CD4-positive, alpha-beta T cell (primary cell): Measurements from ENCODE around the gene LLGL2. TPM values are rescaled to one million over a fixed set of nuclear protein-coding genes. Genes with fewer than 3 reads are reported as not detected.

Source experiments
- ATAC-seq: fragments of 200-7000 bp; cut with Tn5 transposase; one replicate; pipeline ENCODE4 v1.10.0; 2022; ENCODE audit warnings: mild to moderate bottlenecking; ENCODE audit not compliant: poor library complexity
- CTCF ChIA-PET: fragments of 350-600 bp; sonication (Branson Sonifier 250); formaldehyde crosslinking; loops from one replicate; lab custom pipeline; 2021; ENCODE audit warnings: antibody characterized with exemption, inconsistent platforms; lab: Charles Lee
- POLR2A ChIA-PET: fragments of 350-600 bp; sonication (Branson Sonifier 250); formaldehyde crosslinking; loops from one replicate; lab custom pipeline; 2021; ENCODE audit warnings: antibody characterized with exemption, inconsistent platforms; lab: Charles Lee
- DNase-seq, 14 experiments: peaks; one replicate each; pipeline ENCODE4 v3.0.0-alpha.2; 2013 to 2020; ENCODE audit warnings: mixed read lengths in 2 of 14
- H3K27ac ChIP-seq, 2 donors: one replicate each; pipeline versions ENCODE4 v1.5.1 to v1.7.0; 2013; ENCODE audit warnings: low read length in 2 of 2, low read depth in 1 of 2, mild to moderate bottlenecking in 1 of 2
- H3K27me3 ChIP-seq, 2 experiments: 1 replicate in 1 of 2; 2 replicates in 1 of 2; pipeline versions ENCODE4 v1.6.1 to v1.7.0; 2013; ENCODE audit warnings: low read length in 2 of 2, control low read depth in 1 of 2, mild to moderate bottlenecking in 1 of 2, moderate library complexity in 1 of 2; ENCODE audit not compliant: insufficient read depth in 2 of 2, control insufficient read depth in 1 of 2
- H3K36me3 ChIP-seq: one replicate; pipeline ENCODE4 v1.6.1; 2013; ENCODE audit warnings: low read length, control low read depth; ENCODE audit not compliant: insufficient read depth
- H3K4me1 ChIP-seq: one replicate; pipeline ENCODE4 v1.6.1; 2013; ENCODE audit warnings: low read length, control low read depth; ENCODE audit not compliant: insufficient read depth
- H3K4me3 ChIP-seq: one replicate; pipeline ENCODE4 v1.5.1; 2013; ENCODE audit warnings: mild to moderate bottlenecking, low read length, moderate library complexity
- H3K9me3 ChIP-seq, 2 experiments: 1 replicate in 1 of 2; 2 replicates in 1 of 2; pipeline versions ENCODE4 v1.6.1 to v1.7.0; 2013; ENCODE audit warnings: low read length in 2 of 2, mild to moderate bottlenecking in 2 of 2, control low read depth in 1 of 2, moderate library complexity in 1 of 2; ENCODE audit not compliant: control insufficient read depth in 1 of 2, insufficient read depth in 1 of 2
- H3K27ac Mint-ChIP-seq: one replicate; pipeline ENCODE4 v1.8.0; 2020; ENCODE audit warnings: mixed read lengths
- H3K27me3 Mint-ChIP-seq: one replicate; pipeline ENCODE4 v1.8.0; 2021; ENCODE audit warnings: mixed read lengths
- H3K36me3 Mint-ChIP-seq: one replicate; pipeline ENCODE4 v1.8.0; 2021; ENCODE audit warnings: low read depth, mixed read lengths
- H3K4me1 Mint-ChIP-seq: one replicate; pipeline ENCODE4 v1.8.0; 2021; ENCODE audit warnings: low read depth, mixed read lengths
- H3K4me3 Mint-ChIP-seq: one replicate; pipeline ENCODE4 v1.8.0; 2020; ENCODE audit warnings: mild to moderate bottlenecking, mixed read lengths
- H3K9me3 Mint-ChIP-seq: one replicate; pipeline ENCODE4 v1.8.0; 2020; ENCODE audit warnings: mixed read lengths
- intact Hi-C, 2 experiments: fragments of 100-400 bp; cut with DNase I in 1 of 2; cut with micrococcal nuclease in 1 of 2; formaldehyde crosslinking; loops; one replicate each; pipeline versions ENCODE4 v1.15.1 to v1.9.0; 2023 to 2025; cut with DNase I, micrococcal nuclease
- total RNA-seq, 174 experiments: library from RNA in 2 of 174; stranded (reverse) in 2 of 174; gene quantifications; one replicate each; pipeline ENCODE4 v1.2.3 and lab custom pipeline; 2021 to 2026
- TF ChIP-seq, protein P1 (sequence below): fragments of 200-600 bp; IDR thresholded peaks from one replicate; pipeline ENCODE4 v1.8.0; 2022; ENCODE audit warnings: antibody characterized with exemption, mild to moderate bottlenecking

The LLGL2 gene
- total RNA-seq, 2 experiments from 2014 or later: 31.2 to 34.2 TPM

DNA sequence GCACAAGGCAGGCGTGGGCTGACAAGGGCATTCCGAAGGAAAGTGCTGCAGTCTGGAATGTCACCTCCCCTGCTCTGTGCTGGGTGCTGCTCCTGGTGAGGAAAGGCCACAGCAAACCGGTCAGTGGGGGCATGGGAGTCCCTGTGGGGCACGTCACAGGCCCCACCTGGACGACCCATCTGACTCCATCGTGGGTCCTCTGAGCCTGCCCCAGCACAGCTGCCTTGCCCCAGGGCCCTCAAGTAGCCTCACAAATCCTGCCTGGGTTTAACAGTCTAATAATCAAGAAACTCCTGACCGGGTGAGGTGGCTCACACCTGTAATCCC lies 59.3 kb downstream of the LLGL2 start:
- intact Hi-C loops: loop anchor here in 1 of 2 experiments (5.0 kb wide), 1 partner anchor 58 kb away; the partner anchor contains the start of gene LLGL2
- no peak overlapping the region for H3K4me3 ChIP-seq
- H3K27ac ChIP-seq: no peak overlapping the region
- no peak overlapping the region for H3K27ac Mint-ChIP-seq
- no peaks in the 10 kb centered on the region for H3K27me3 ChIP-seq
- ChIA-PET CTCF (no interaction called here), POLR2A (no interaction called here)
- DNase-seq (no peak), ATAC-seq (no peak)
- no peak overlapping the region for H3K4me3 Mint-ChIP-seq
- H3K36me3 ChIP-seq: no peaks in the 10 kb centered on the region
- peaks cover 11% of the 10 kb centered on the region for H3K4me1 Mint-ChIP-seq
- peaks cover 2% of the 10 kb centered on the region for H3K9me3 Mint-ChIP-seq
- H3K36me3 Mint-ChIP-seq: no peaks in the 10 kb centered on the region
- H3K4me1 ChIP-seq: peaks cover 28% of the 10 kb centered on the region
- H3K9me3 ChIP-seq: peaks cover 0 to 6% of the 10 kb centered on the region in 2 experiments
- H3K27me3 Mint-ChIP-seq: no peaks in the 10 kb centered on the region
- TF ChIP-seq, protein P1, sequence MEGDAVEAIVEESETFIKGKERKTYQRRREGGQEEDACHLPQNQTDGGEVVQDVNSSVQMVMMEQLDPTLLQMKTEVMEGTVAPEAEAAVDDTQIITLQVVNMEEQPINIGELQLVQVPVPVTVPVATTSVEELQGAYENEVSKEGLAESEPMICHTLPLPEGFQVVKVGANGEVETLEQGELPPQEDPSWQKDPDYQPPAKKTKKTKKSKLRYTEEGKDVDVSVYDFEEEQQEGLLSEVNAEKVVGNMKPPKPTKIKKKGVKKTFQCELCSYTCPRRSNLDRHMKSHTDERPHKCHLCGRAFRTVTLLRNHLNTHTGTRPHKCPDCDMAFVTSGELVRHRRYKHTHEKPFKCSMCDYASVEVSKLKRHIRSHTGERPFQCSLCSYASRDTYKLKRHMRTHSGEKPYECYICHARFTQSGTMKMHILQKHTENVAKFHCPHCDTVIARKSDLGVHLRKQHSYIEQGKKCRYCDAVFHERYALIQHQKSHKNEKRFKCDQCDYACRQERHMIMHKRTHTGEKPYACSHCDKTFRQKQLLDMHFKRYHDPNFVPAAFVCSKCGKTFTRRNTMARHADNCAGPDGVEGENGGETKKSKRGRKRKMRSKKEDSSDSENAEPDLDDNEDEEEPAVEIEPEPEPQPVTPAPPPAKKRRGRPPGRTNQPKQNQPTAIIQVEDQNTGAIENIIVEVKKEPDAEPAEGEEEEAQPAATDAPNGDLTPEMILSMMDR: no peak

DNA sequence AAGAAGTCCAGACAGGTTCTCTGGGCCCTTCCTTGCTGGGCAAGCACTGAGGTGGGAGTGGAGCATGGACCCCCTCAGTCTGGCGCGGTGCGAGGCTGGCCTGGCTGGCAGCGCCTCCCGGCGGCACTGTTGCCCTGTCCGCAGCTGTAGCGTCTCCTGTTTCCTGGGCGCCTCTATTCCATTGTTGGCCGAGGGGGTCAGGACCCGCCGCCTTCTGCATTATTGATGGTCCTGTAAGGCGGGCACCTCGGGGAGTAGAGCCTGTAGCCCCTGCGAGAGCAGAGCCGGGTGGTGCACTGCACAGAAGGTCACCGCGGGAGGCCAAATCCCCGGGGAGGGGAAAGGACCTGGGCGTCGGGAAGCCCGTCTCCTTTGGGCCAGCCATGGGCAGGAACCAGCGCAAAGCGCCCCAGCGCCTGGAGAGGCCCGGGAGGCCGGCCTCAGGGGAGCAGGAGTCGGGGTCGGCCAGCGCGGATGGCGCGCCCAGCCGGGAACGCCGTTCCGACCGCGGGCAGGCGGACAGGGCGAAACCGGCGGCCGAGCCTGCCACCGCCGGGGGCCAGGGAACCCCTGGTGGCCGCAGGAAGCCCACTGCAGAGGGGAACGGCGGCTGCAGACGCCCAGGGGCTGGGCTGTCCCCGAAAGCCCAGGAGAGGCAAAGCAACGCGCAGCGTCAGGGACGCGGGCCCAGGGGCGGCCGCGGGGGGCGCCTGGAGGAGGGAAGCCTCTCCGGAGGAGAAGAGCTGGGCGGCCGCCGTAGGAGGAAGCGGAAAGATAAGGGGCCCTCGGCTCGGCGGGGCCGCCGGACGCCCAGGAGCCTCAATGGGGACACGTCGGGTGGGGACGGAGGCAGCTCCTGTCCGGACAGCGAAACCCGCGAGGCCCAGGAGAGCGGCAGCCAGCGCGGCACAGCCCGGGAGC lies 62.4 kb downstream of the LLGL2 start, which contains the start of gene MYO15B:
Gene MYO15B (plus strand): TSS at position 126 of the 921 bp plus-strand sequence. CDS start 258 bp downstream, at position 384.
- H3K9me3 ChIP-seq: no peaks in the 10 kb centered on the region
- H3K4me3 ChIP-seq: peak within 1 kb of the TSS; percentile 66
- H3K36me3 ChIP-seq: no peaks in the 10 kb centered on the region
- H3K27ac ChIP-seq: peak within 1 kb of the TSS; percentile 55 to 56
- ATAC-seq: peak; percentile 36
- POLR2A ChIA-PET: interaction anchor here (0.6 to 1.9 kb wide), 14 partner anchors 10 to 317 kb away, joined by 3 to 10 read pairs (median 4); partner anchors contain the start of genes LLGL2, MIF4GD, RECQL5 and SAP30BP
- Mint-ChIP-seq H3K36me3 (no peaks in the 10 kb centered on the region), H3K4me1 (peaks cover 11% of the 10 kb centered on the region), H3K27me3 (no peaks in the 10 kb centered on the region), H3K27ac (peak within 1 kb of the TSS; percentile 42), H3K9me3 (no peaks in the 10 kb centered on the region), H3K4me3 (peak within 1 kb of the TSS; percentile 68)
- no peaks in the 10 kb centered on the region for H3K27me3 ChIP-seq
- intact Hi-C loops: loop anchor here (2.0 to 5.0 kb wide), 4 partner anchors 61 to 161 kb away; partner anchors contain the start of genes LLGL2 (in 2 of the 2) and CASKIN2 (in 1 of the 2)
- DNase-seq: peak; percentile 23 to 80 (median 54)
- H3K4me1 ChIP-seq: peaks cover 32% of the 10 kb centered on the region
- CTCF ChIA-PET: interaction anchor here (0.6 to 1.0 kb wide), 5 partner anchors 45 to 443 kb away, joined by 3 to 4 read pairs (median 3); partner anchors contain the start of genes LLGL2, SMIM5, TMEM94 and TSEN54
- TF ChIP-seq, protein P1: no peak

DNA sequence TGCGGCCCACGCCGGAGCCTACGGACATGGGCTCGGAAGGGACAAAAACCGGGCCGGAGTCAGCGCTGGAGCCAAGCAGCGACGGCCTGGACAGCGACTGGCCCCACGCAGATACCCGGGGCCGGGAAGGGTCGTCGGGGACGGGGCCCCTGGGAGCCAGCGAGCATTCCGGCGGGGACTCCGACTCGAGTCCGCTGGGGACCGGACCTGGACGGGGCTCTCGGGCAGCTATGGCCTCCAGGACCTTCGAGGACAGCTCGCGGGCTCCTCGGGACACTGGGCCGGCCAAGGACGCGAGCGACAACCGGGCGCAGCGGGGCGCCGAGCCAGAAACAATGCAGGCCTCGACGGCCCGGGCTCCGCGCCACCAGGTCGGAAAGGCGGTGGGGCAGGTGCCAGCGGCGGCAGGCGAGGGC lies 63.1 kb downstream of the LLGL2 start:
- Histone ChIP-seq H3K27me3 (no peaks in the 10 kb centered on the region), H3K9me3 (no peaks in the 10 kb centered on the region), H3K27ac (peak overlapping the region; percentile 55 to 56), H3K4me3 (peak overlapping the region; percentile 66), H3K36me3 (no peaks in the 10 kb centered on the region), H3K4me1 (peaks cover 32% of the 10 kb centered on the region)
- DNase-seq: peak in 1 of 14 experiments; percentile 27
- peak; percentile 25 for ATAC-seq
- no peaks in the 10 kb centered on the region for H3K36me3 Mint-ChIP-seq
- TF ChIP-seq, protein P1: no peak
- H3K27ac Mint-ChIP-seq: peak overlapping the region; percentile 42
- peak overlapping the region; percentile 65 for H3K4me3 Mint-ChIP-seq
- intact Hi-C loops: loop anchor here (2.0 to 5.0 kb wide), 4 partner anchors 61 to 162 kb away; partner anchors contain the start of genes LLGL2 (in 2 of the 2) and CASKIN2 (in 1 of the 2)
- H3K9me3 Mint-ChIP-seq: no peaks in the 10 kb centered on the region
- H3K4me1 Mint-ChIP-seq: peaks cover 11% of the 10 kb centered on the region
- ChIA-PET CTCF (interaction anchor here (0.7 to 1.0 kb wide), 4 partner anchors 44 to 132 kb away, joined by 3 to 4 read pairs (median 3); partner anchors contain the start of genes LLGL2, SMIM5, TMEM94 and TSEN54), POLR2A (interaction anchor here (0.7 to 1.9 kb wide), 13 partner anchors 11 to 318 kb away, joined by 3 to 10 read pairs (median 4); partner anchors contain the start of genes LLGL2, MIF4GD, RECQL5 and SAP30BP)
- no peaks in the 10 kb centered on the region for H3K27me3 Mint-ChIP-seq
